AG04449 (cell line): Measurements from ENCODE around the gene NGFR.

Experiments used
- CTCF ChIA-PET: fragments of 350-600 bp; formaldehyde crosslinking; extraction: SDS; loops from one replicate; lab custom pipeline; 2021; ENCODE audit warnings: antibody characterized with exemption; lab: Yijun Ruan, JAX
- POLR2A ChIA-PET: fragments of 400-600, 350-600 bp; formaldehyde crosslinking; extraction: SDS; loops from one replicate; lab custom pipeline; 2020; ENCODE audit warnings: antibody characterized with exemption, inconsistent platforms; lab: Yijun Ruan, JAX
- DNase-seq: peaks from one replicate; pipeline ENCODE4 v3.0.0-alpha.2; 2010; ENCODE audit warnings: low read depth, low spot score
- H3K4me3 ChIP-seq: 2 replicates; pipeline ENCODE4 v1.5.1; 2011; ENCODE audit warnings: low read depth, mild to moderate bottlenecking, control low read depth, low read length
- CTCF ChIP-seq: IDR thresholded peaks from one replicate; pipeline ENCODE4 v1.5.1; 2011; ENCODE audit warnings: mild to moderate bottlenecking, moderate library complexity, low read length, control low read depth, inconsistent platforms; ENCODE audit not compliant: insufficient read depth; ENCODE audit errors: missing control alignments

NGFR gene

GRCh38 chr17:49521471-49522356, 26.6 kb downstream of the NGFR start:
- POLR2A ChIA-PET: no interaction called here
- TF ChIP-seq CTCF: no peak
- CTCF ChIA-PET: interaction anchor here (1.5 to 5.5 kb wide), 3 partner anchors 10 to 86 kb away, joined by 3 to 39 read pairs (median 5); no protein-coding TSS in a partner anchor
- no peak for DNase-seq
- no peak overlapping the region for H3K4me3 ChIP-seq

DNA sequence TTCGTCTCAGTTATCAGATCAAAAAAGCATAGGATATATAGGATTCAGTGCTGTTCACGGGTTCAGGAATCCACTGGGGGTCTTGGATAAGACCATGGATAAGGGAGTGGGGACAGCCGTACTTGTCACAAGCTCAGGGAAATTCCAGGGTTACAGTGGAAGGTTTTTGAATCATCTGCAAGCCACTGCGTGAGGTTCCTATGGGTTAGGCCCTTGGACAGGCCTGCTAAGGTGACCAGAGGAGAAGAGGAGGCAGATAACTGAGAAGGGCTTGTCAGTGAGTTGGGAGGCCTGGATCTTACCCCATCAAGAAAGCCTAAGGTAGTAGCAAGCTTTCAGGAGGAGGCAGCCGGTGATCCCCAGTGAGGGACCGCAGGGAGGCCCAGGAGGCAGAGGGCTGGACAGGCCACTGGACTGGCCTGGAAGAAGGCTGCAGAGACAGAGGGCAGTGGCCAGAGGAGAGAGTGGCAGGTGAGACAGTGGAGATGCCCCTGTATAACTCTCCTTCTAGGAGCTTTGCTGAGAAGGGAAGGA, 27.3 kb downstream of the NGFR start:
- DNase-seq: no peak
- no peak for TF ChIP-seq CTCF
- POLR2A ChIA-PET: no interaction called here
- no peak overlapping the region for H3K4me3 ChIP-seq
- CTCF ChIA-PET: interaction anchor here (1.2 to 5.5 kb wide), 4 partner anchors 9 to 114 kb away, joined by 3 to 39 read pairs (median 5); no protein-coding TSS in a partner anchor

DNA sequence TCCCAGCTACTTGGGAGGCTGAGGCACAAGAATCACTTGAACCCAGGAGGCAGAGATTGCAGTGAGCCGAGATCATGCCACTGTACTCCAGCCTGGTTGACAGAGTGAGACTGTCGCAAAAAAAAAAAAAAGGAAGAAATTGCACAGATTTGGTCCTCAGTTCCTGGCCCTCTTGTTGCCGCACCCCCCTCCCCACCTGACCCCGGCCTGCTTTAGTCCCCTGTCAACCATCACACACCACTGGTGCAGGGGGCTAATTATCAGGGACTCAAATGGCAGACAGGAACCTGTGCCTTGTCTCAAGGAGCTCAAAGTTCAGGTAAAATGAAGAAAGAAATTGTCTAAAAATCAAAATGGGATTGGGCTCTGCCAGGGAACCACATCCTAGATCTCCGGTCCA, 28.1 kb downstream of the NGFR start:
- no peak overlapping the region for H3K4me3 ChIP-seq
- DNase-seq: no peak
- ChIA-PET POLR2A (no interaction called here), CTCF (interaction anchor here (1.0 to 5.5 kb wide), 4 partner anchors 26 to 115 kb away, joined by 3 to 39 read pairs (median 5); no protein-coding TSS in a partner anchor)
- no peak for TF ChIP-seq CTCF

DNA sequence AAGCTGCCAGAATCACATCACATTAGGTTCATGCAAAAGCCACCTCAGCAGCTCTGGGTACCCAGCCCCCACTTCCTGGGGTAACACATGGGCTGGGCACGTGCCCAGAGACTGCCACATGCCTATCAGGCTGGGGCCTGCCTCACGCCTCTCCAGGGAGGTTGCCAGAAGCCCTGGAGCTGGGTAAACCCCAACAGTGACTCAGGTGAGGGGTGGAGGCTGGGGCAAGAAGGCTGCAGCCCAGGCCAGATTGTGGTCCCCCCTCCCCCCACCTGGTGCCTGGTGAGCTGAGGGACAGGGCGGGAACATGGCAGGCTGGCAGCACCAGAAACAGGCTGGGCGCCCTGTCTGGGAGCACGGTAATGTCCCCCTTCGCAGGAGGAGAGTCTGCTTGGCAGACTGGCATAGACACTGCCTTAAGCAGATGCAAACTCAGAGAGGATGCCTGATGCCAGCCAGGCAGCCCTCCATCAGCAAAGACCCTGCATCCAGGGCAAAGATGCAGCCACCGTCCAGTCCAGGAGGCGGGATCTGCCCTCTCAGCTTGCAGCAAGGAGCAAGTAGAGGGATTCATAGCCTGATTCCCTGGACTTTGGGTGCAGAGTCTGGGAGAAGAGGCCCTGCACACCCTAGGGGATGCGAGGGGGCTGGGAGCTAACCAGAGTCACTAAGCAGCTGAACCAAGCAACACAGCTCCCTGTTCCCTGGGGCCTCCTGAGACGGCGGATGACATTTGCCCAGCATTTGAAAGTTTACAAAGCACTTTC, 28.8 kb downstream of the NGFR start:
- no peak overlapping the region for H3K4me3 ChIP-seq
- DNase-seq: no peak
- CTCF ChIA-PET: interaction anchor here (1.0 to 5.5 kb wide), 4 partner anchors 27 to 116 kb away, joined by 3 to 39 read pairs (median 5); no protein-coding TSS in a partner anchor
- POLR2A ChIA-PET: no interaction called here
- TF ChIP-seq CTCF: no peak

GRCh38 chr17:49524473-49525359, 29.6 kb downstream of the NGFR start:
- no peak for TF ChIP-seq CTCF
- POLR2A ChIA-PET: no interaction called here
- H3K4me3 ChIP-seq: no peak overlapping the region
- CTCF ChIA-PET: interaction anchor here (5.5 kb wide), 1 partner anchor 32 kb away, joined by 39 read pairs; no protein-coding TSS in a partner anchor
- DNase-seq: no peak
